HG03439 (cell line): ENCODE results near the gene FLT4.
"Not testable (repeated sequence)": the region's sequence is repeated elsewhere in the genome, so short reads cannot be mapped to it uniquely, and the experiment has no call there.

Experiments
- ATAC-seq: cut with Tn5 transposase; IDR thresholded peaks from one replicate; pipeline ENCODE4 v1.9.1; 2021; ENCODE audit warnings: mild to moderate bottlenecking, moderate library complexity; ENCODE audit not compliant: unreplicated experiment

Gene FLT4

DNA sequence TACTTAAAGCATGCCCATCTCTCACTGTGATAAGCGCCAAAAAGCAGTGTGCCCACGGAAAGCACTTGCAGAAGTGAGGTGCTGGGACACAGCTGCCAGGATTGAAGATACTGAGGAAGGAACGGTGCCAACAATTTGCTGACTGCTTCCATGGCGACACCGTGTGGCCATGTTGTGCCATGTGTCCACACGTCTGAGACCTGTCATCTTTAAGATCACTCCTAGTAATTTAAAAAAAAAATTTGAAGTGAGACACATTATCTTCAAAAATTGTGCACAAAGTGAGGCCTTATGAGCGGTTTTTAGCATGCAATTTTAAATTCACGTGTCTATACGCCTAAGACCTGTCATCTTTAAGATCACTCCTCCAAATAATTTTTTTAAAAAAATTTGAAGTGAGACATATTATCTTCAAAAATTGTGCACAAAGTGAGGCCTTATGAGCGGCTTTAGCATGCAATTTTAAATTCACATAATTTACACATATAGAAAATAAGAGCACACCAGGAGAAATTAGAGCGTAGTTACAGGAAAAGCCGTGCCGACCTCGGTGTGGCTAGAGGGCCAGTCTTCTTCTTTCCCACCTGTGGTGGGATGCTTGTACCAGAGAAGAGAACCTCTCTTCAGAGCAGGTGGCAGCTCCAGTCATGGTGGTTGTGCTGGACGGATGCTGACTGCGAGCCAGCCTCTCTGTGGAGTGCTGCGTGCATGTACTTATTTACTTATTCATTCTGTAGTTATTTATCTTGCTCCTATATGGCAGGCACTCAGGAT is 21.4 kb upstream of the FLT4 start:
- ATAC-seq: no peak

DNA sequence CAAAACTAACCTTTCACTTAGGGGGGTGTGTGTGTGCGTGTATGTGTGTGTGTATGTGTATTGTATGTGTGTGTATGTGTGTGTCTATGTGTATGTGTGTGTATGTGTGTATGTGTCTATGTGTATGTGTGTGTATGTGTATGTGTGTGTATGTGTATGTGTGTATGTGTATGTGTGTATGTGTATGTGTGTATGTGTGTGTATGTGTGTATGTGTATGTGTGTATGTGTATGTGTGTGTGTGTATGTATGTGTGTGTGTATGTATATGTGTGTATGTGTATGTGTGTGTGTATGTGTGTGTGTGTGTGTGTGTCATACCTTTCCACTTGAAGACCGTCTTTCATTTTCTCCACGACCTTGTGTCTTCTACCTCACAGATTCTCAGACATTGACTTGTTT is 20.8 kb upstream of the FLT4 start:
- ATAC-seq: no peak

DNA sequence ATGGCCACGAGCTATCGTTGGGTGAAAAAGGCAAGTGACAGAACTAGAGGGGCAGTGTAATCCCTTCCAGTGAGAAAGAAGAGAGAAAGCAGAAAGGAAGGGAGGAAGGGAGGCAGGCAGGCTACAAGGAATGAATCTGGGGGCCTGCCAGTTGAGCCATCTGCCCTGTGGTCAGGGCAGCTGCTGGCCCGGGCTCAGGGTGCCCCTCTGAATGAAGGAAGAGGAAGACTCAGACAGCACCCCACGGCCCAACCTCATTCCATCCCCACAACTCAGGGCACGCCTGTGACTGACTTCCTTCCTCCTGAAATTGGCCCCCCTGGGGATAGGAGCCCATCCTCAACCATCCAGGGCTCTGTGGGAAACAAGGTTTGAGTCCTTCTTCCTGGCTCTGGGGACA is 20.3 kb upstream of the FLT4 start:
- ATAC-seq: no peak

DNA sequence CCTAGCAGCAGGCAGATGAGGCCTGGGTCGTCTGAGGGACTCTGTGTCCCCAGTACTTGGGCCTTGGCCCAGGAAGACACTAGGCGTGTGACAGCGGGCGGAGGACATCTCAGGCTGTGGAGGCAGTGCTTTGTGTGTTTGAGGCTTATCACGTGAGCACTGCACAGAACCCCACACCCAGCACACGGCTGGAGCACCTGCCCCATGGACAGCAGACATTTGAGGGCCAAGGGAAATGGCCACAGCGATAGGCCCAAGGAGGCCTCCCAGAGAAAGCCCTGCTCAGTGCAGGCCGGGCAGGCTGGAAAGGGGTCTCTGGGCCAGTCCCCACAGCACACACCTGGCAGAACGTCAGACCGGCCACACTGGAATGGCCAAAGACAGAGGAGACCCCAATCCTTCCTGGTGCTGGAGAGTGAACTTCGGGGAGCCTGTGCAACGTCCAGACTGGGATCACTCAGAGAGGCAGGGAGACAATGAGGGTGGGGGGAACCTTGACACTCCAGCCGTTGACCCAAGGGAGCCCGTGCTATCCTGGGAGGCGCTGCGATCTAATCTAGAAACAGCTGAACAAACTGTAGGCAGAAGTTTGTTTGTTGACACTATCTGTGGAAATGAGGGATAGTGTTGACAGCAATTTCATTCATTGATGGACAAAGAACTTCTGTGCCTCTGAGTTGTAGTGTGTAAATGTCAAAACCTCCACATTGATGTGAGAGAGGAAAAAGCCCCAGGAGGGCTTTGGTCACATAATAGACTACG is 19.6 kb upstream of the FLT4 start:
- ATAC-seq: no peak

DNA sequence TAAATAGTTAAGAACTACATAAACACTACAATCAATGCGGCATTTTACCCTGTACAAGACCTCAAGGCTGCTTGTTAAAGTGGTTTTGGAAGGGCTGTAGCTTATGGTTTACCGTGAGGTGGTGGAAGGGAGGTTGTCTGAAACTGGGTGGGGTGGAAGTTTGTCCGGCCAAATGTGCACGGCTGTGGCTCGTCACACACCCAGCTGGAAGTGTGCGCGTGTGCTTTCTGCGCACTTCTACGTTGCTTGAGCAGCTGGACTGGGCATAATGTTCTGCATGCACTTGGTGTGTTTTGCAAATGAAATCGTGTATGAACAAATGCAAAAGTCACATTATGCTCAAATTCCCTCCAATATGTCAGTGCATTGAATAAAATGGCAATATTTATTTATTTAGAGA is 17.4 kb upstream of the FLT4 start:
- no peak for ATAC-seq

DNA sequence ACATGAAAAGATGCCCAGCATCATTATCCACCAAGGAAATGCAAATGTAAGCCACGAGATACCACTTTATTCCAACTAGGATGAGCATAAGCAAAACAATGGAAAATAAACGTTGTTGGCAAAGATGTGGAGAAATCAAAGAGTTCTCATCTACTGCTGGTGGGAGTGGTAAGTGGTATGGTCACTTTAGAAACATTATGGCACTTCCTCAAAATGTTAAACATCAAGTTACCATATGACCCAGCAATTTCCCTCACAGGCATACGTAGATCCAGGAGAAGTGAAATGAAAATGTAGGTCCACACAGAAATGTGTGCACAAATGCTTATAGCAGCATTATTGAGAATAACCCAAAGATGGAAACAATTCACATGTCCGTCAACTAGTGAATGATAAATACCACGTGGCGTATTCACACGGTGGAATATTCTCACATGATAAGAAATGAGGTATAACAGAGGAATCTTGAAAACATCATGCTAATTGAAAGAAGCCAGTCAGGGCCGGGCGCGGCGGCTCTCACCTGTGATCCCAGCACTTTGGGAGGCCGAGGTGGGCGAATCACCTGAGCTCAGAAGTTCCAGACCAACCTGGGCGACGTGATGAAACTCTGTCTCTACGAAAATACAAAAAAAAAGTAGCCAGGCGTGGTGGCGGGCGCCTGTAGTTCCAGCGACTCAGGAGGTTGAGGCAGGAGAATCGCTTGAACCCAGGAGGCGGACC is 16.4 kb upstream of the FLT4 start:
- no peak for ATAC-seq

DNA sequence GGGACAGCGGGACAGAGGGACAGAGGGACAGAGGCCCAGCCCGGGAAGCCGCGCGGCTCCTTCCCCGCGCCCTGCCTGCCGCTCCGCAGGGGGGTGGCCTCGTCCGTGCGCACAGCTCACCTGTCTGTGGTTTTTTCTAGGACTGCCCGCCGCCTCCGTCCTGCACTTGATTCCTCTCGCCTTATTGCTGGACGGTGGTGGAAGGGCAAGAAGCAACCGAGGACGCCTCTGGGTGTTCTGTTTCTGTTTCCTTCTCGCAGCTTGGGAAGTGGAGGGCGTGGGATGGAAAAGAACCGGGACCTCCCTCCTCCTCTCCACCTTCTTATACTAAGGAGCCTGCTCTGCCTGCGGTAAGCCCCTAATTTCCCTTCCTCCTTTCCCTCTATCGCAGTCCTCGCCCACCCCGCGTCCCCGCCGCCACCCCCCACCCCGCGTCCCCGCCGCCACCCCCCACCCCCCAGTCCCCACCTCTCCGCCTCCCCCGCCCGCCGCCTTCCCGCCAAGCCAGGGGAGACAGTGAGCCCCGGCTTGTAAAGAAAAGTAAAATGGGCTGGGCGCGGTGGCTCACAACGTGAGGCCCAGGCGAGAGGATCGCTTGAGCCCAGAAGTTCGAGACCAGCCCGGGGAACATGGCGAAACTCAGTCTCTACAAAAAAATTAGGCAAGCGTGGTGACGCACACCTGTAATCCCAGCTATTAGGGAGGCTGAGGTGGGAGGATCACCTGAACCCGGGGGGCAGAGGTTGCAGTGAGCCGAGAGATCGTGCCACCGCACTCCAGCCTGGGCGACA is 9.6 kb upstream of the FLT4 start:
- ATAC-seq: no peak

DNA sequence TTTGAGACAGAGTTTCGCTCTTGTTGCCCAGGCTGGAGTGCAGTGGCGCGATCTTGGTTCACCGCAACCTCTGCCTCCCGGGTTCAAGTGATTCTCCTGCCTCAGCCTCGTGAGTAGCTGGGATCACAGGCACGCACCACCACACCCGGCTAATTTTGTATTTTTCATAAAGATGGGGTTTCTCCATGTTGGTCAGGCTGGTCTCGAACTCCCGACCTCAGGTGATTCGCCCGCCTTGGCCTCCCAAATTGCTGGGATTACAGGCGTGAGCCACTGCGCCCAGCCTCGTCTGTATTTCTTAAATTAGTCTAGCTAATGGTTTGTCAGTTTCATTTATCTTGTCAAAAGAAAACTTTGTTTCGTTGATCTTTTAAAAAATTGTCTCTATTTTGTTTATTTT is 5.8 kb upstream of the FLT4 start:
- ATAC-seq: not testable (repeated sequence)

DNA sequence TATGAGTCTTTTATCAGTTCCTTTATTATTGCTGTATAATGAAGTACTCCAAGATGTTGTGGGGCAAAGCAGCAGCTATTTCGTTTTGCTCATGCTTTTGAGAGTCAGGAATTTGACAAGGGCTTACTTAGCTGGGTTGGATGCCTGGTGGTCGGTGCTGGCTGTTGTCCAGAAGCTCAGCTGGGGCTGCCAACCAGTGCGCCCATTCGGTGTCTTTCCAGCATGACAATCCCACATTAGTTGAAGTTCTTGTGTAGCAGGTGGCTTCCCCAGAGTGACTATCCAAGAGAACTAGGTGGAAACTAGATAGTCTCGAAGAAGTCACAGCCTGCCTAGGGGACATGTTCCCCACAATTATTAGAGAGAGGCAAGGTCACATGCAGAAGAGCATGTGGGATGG is 3.4 kb upstream of the FLT4 start:
- ATAC-seq: no peak

DNA sequence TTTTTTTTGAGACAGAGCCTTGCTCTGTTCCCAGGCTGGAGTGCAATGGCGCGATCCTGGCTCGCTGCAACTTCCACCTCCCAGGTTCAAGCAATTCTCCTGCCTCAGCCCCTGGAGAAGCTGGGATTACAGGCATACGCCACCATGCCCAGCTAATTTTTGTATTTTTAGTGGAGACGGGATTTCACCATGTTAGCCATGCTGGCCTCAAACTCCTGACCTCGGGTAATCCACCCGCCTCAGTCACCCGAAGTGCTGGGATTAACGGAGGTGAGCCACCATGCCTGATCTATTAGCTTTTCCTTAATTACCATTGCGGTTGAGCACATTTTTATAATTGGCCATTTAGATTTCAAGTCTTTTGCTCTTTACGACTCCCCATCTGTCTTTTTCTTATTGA is 2.9 kb upstream of the FLT4 start:
- ATAC-seq: no peak

DNA sequence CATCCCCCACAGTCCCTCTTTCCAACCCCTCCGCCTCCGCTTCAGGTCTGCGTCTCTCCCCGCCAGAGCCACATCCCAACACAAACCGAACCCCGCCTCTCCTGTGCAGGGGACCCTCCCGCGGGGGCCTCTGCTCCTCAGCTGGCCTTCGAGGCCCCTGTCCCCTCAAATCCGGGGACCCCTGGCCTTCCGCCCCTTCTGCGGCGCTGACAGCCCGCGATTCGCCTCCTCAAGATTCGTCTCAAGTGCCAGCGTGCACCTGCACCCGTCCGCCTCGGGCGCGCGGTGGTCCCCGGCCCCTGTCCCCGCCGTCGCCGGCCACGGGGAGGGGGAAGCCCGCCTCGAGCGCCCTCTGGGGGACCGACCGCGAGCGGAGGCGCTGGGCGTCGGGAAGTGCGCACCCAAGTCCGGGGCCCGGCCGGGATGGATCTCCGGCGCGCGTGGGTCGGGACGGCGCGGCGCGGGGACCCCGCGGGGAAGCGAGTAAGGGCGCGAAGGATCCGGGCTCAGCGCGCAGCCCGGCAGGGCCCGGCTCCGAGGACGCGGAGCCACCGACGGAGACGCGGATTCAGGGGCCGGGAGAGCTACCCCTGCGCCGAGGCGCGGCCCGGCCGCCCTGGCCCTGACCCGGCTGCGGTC is 623 bp downstream of the FLT4 start:
- ATAC-seq: no peak

DNA sequence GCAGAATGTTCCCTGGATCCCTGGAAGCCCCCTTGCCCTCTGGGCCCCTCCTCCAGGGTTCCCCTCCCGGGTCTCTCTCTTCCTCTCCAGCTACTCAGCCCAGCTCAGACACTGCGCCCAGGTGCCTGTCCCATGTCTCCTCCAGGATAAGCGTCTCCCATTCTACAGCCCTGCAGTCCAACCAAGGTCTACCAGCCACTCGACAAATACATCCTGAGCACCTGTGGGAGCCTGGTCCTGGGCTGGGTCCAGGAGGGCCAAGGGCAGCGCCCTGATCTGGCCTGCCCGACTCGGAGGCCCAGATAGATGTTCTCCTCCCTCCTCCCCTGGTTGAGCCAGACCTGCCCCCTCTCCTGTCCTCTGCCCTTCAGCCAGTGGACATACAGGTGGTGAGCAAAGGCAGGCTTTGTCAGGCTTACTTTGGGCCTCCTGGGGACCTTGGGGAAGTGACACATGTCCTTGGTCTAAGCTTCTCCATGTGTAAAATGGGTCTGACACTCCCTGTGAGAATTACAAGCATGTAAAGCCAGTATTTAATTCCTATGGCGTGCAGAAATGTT is 1.4 kb downstream of the FLT4 start:
- no peak for ATAC-seq

DNA sequence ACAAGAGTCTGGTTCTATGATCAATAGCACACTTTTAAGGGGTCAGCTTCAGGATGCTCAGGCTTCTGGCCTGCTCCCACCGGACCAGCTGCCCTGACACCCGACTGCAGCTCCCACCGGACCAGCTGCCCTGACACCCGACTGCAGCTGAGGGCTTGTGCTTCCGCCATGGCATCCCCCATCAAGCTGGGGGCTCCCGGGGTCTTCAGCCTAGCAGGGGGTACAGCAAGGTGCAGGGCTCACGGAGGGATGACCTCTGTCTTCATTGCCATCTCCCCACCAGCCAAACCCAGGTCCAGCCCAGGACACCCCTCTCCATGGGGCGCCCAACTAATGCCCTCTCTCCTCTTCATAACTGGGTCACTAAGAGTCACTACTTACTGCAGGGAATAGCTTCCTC is 1.9 kb downstream of the FLT4 start:
- no peak for ATAC-seq

DNA sequence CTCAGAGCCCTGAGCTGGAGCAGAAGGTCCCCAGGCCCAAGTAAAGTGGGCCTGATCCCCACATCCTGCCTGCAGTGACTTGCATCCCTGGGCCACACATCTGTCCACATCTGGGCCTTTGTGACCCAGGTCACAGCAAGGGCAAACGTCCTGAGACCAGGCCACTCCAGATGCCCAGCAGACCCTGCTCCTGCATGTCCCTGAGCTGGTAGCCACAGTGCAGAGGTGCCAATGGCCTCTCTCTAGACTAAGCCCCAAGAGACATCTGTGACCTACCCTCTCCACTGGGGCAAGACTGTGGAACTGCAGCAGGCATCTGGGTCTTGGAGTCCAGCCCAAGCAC is 2.5 kb downstream of the FLT4 start:
- ATAC-seq: no peak

DNA sequence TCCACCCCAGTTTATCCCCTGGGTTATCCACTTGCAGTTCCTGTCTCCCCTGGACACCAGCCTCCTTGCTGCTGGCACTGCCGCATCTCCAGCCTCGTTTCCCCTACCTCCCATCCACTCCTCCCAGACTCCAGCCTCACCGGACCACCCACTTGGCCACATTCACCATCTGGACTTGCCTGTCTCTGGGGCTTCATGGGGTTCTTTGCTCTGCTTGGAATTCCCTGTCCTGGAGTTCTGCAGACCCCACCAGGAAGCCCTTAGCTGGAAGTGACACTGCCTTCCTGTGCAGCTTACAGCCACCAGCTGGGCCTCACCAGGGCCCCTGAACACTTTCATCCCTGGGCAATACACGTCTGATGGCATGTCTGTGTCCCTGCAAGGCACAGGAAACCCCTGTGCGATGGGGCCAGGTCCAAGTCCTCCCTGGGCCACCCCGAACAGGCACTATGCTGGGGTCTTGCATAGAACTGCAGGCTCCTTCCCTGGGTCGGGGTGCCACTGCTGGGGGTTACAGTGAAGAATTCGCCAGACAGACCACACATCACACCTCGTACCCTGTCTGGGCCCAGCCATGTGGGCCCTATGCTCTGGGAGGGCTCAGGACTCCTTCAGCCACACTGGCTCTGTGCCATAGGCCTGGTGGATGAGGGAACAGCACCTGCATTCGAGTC is 3.0 kb downstream of the FLT4 start:
- no peak for ATAC-seq

DNA sequence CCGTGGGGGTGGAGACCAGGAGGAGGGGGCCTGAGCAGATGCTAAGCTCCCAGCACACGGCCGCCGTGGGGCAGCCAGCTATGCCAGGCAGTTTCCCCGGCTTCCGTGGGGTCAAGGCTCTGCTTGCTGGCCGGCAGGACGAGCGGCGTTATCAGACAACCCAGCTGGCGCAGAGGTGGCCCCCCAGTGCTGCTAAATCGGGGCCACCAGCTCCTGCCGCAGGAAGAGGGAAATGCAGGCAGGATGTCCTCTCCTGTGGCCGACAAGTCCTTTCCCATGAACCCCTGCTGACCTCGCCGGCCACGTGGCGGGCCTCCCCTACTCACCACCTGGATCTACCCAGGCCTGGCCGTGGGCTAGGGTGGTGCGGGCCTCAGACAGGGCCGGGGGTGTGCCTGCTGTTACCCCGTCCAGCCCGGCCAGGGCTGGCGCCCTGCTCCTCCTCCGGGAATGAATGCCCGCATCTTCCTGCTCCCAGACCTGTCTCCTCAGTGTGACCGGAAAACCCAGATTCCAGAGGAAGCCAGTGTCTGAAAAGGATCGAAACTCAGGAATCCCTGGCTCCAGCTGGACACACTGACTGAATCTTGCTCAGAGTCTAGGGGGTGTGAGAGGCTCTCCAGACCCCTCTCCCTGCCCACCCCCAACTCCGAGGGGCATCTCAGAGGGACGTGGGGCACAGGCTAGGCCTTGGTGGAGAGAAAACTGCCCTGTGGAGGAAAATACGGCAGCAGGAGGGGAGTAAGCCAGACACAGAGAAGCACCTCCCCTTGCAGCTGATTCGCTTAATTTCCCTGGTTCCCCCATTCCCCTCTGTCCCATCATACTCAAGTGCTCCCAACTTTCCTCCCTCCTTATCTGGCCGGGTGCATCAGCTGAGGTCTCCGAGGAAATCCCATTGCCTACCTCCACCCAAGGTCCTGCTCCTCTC is 3.9 kb downstream of the FLT4 start:
- ATAC-seq: no peak

DNA sequence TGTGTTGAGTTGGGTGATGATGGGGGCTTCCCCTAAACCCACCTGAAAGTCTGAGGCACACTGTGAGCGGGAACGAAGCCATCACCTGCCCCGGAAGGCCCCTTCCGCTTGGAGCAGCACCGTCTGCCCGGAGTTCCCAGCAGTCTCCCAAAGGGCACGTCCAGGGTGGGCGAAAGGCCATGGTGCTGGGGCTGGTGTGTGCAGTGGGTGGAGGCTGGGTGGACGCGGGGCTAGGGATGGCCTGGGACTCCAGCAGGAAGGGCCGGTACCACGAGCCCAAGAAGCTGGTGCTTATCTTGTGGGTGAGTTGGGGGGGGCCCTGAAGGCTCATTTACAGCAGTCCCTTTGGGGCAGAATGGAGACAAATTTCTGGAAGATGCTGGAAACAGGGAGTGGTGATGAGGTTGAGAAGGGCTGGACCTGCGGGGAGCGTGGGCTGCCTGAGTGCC is 4.6 kb downstream of the FLT4 start:
- ATAC-seq: no peak

DNA sequence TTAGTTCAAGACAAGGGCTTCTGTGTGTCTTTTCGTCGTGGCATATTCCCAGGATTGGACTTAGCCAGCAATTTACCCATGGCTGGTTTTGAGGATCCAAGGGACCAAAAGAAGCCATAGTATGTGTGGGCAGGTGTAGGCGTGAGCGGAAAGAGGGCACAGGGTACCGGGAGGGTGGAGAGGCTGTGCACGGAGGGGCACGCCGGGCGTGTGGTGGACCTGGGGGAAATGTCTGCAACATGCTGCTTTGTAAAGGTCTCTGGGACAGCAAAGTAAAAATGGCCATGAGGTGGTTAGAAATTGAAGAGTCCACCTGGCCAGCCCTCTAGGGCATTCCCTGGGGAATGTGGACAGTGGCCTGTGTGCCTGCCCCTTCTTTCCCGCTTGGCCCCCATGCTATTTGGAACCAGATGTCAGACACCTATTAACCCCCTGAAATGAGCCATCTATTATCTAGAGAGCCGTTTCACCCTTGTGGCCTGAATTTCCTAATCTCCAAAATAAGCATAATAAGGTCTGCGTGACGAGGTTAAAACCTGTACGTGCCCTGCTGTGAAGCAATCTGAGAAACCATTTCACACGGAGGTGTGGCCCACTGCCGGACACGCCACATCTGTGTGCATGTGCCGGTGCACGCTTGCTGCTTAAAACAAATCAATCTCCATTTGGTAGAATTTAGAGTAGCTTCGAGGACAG is 5.1 kb downstream of the FLT4 start:
- no peak for ATAC-seq
